Measurements from ENCODE around the gene BCKDHA.

DNA sequence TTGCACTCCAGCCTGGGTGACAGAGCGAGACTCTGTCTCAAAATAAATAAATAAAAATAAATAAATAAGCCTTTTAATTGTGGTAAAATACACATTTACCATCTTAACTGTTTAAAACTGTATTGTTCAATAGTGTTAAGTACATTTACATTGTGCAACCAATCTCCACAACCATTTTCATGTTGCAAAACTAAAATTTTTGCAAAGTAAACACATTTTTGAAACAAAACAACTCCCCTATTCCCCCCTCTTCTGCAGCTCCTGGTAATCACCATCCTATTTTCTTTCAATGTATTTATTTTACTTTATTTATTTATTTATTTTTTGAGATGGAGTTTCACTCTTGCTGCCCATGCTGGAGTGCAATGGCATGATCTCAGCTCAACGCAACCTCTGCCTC is 27.8 kb upstream of the BCKDHA start:
- TF ChIP-seq EZH2 (IDR thresholded peaks at IDR 0.05; ENCODE audit: insufficient read depth, low read length) (no peak), CTCF (IDR thresholded peaks at IDR 0.05; ENCODE audit: insufficient read depth, low read depth, low read length) (no peak)

Measured in astrocyte (in vitro differentiated cells and primary cell).